HEK293 (cell line): Measurements from ENCODE around the gene TBC1D17.
A peak's percentile ranks its signal among the peaks of the same experiment; 100 is the strongest.

Source experiments
- CTCF ChIA-PET: fragments of 350-600 bp; formaldehyde crosslinking; extraction: SDS; loops from one replicate; lab custom pipeline; 2021; ENCODE audit warnings: antibody characterized with exemption; lab: Yijun Ruan, JAX
- POLR2A ChIA-PET: fragments of 300-600 bp; formaldehyde crosslinking; extraction: SDS; loops from one replicate; lab custom pipeline; 2020; ENCODE audit warnings: antibody characterized with exemption, inconsistent platforms; lab: Yijun Ruan, JAX
- H3K27ac ChIP-seq: fragments of 200-500 bp; sonication (Bioruptor generic); 2 replicates; pipeline ENCODE4 v1.5.1; 2014; ENCODE audit warnings: low read depth, low read length, control low read depth, inconsistent platforms; ENCODE audit errors: extremely low read depth
- H3K36me3 ChIP-seq, 2 experiments: fragments of 200-500 bp in 1 of 2; sonication (Bioruptor generic) in 1 of 2; 1 replicate in 1 of 2; 2 replicates in 1 of 2; pipeline ENCODE4 v1.5.1; 2014 to 2017; ENCODE audit warnings: inconsistent platforms in 2 of 2, low read length in 2 of 2; ENCODE audit not compliant: control insufficient read depth in 2 of 2, insufficient read depth in 1 of 2
- H3K4me1 ChIP-seq: fragments of 200-500 bp; sonication (Bioruptor generic); 2 replicates; pipeline ENCODE4 v1.5.1; 2014; ENCODE audit warnings: mild to moderate bottlenecking, low read length, inconsistent platforms; ENCODE audit not compliant: control insufficient read depth, insufficient read depth
- H3K4me3 ChIP-seq: 2 replicates; pipeline ENCODE4 v1.5.1; 2011; ENCODE audit warnings: low read depth, mild to moderate bottlenecking, control low read depth, low read length, moderate library complexity
- H3K9me3 ChIP-seq: fragments of 200-500 bp; sonication (Bioruptor generic); 2 replicates; pipeline ENCODE4 v1.5.1; 2014; ENCODE audit warnings: low read depth, low read length, inconsistent platforms; ENCODE audit not compliant: control insufficient read depth, insufficient read depth
- GLIS2 ChIP-seq: fragments of 450-650 bp; formaldehyde crosslinking; IDR thresholded peaks from 2 replicates; pipeline ENCODE4 v1.5.1; 2016; ENCODE audit warnings: missing biosample characterization, missing genetic modification characterization
- KLF1 ChIP-seq: fragments of 450-650 bp; formaldehyde crosslinking; IDR thresholded peaks from 2 replicates; pipeline ENCODE4 v1.5.1; 2016; ENCODE audit warnings: missing biosample characterization, missing genetic modification characterization
- MZF1 ChIP-seq: fragments of 450-650 bp; formaldehyde crosslinking; IDR thresholded peaks from 2 replicates; pipeline ENCODE4 v1.5.1; 2017; ENCODE audit warnings: missing biosample characterization, missing genetic modification characterization, borderline replicate concordance
- SCRT1 ChIP-seq: fragments of 450-650 bp; formaldehyde crosslinking; IDR thresholded peaks from 2 replicates; pipeline ENCODE4 v1.5.1; 2016; ENCODE audit warnings: missing biosample characterization, missing genetic modification characterization, borderline replicate concordance
- SCRT2 ChIP-seq: fragments of 450-650 bp; formaldehyde crosslinking; IDR thresholded peaks from 2 replicates; pipeline ENCODE4 v1.5.1; 2016; ENCODE audit warnings: missing biosample characterization, missing genetic modification characterization
- ZFP69B ChIP-seq: fragments of 450-650 bp; formaldehyde crosslinking; IDR thresholded peaks from 2 replicates; pipeline ENCODE4 v1.5.1; 2016; ENCODE audit warnings: missing biosample characterization, missing genetic modification characterization
- ZNF24 ChIP-seq: fragments of 450-650 bp; formaldehyde crosslinking; IDR thresholded peaks from 2 replicates; pipeline ENCODE4 v1.5.1; 2016; ENCODE audit warnings: missing biosample characterization, missing genetic modification characterization
- ZNF701 ChIP-seq: fragments of 450-650 bp; formaldehyde crosslinking; IDR thresholded peaks from 2 replicates; pipeline ENCODE4 v1.5.1; 2016; ENCODE audit warnings: missing biosample characterization, missing genetic modification characterization
- TF ChIP-seq, protein P1 (sequence below): fragments of 450-650 bp; formaldehyde crosslinking; IDR thresholded peaks from 2 replicates; pipeline ENCODE4 v1.5.1; 2016; ENCODE audit warnings: missing biosample characterization, missing genetic modification characterization
- TF ChIP-seq, protein P2 (sequence below): fragments of 450-650 bp; formaldehyde crosslinking; IDR thresholded peaks from 2 replicates; pipeline ENCODE4 v1.5.1; 2016; ENCODE audit warnings: missing biosample characterization, missing genetic modification characterization
- TF ChIP-seq, protein P3 (sequence below): fragments of 450-650 bp; formaldehyde crosslinking; IDR thresholded peaks from 2 replicates; pipeline ENCODE4 v1.5.1; 2016; ENCODE audit warnings: missing biosample characterization, missing genetic modification characterization
- TF ChIP-seq, protein P4 (sequence below): fragments of 450-650 bp; formaldehyde crosslinking; IDR thresholded peaks from 2 replicates; pipeline ENCODE4 v1.5.1; 2017; ENCODE audit warnings: missing biosample characterization, missing genetic modification characterization
- TF ChIP-seq, protein P5 (sequence below): fragments of 450-650 bp; formaldehyde crosslinking; IDR thresholded peaks from 2 replicates; pipeline ENCODE4 v1.5.1; 2017; ENCODE audit warnings: missing biosample characterization, missing genetic modification characterization
- TF ChIP-seq, protein P6 (sequence below): fragments of 450-650 bp; formaldehyde crosslinking; IDR thresholded peaks from 2 replicates; pipeline ENCODE4 v1.5.1; 2016; ENCODE audit warnings: missing biosample characterization, missing genetic modification characterization

TBC1D17 gene

DNA sequence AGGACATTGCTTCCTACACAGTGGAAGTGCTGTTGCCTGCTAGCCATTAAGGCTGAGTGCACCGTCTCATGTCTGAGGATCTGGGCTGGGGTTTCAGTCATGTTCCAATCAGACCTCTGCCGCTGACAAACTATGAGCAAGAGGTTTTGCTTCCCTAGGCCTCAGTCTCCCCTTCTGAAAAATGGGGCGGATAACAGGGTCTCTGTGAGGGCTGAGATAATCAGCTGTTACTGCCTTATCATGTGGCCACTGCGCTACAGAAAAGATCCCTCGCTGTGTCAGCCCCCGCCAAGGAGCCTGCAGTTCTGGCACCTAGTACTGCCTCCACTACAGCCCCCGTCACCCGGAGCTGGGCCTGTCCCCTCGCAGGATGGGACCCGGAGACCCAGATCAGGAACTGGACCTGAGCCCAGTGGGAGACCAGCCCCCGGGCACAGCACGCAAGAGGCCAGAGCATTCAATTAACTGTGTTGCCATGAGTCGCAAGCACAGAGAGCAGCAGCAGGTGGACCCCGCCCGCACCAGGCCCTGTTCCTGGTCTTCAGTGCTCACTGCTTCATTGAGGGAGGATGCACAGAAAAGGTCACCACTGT is 7.1 kb upstream of the TBC1D17 start:
- ChIA-PET POLR2A (interaction anchor here (0.9 kb wide), 1 partner anchor 59 kb away, joined by 4 read pairs; the partner anchor contains the start of gene NUP62), CTCF (no interaction called here)
- Histone ChIP-seq H3K4me3 (peak overlapping the region; percentile 40), H3K36me3 (peaks cover 0 to 25% of the 10 kb centered on the region in 2 experiments; a peak in 2 of 3 replicates), H3K4me1 (peaks cover 27% of the 10 kb centered on the region), H3K27ac (peak overlapping the region; percentile 92), H3K9me3 (no peaks in the 10 kb centered on the region)
- TF ChIP-seq, protein P1, sequence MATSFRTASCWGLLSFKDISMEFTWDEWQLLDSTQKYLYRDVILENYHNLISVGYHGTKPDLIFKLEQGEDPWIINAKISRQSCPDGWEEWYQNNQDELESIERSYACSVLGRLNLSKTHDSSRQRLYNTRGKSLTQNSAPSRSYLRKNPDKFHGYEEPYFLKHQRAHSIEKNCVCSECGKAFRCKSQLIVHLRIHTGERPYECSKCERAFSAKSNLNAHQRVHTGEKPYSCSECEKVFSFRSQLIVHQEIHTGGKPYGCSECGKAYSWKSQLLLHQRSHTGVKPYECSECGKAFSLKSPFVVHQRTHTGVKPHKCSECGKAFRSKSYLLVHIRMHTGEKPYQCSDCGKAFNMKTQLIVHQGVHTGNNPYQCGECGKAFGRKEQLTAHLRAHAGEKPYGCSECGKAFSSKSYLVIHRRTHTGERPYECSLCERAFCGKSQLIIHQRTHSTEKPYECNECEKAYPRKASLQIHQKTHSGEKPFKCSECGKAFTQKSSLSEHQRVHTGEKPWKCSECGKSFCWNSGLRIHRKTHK: no peak
- TF ChIP-seq SCRT1: peak; percentile 30; the same call in 1 of the 2 replicates
- peak; percentile 83 for TF ChIP-seq ZFP69B (tag by site-specific recombination)
- TF ChIP-seq, protein P2, sequence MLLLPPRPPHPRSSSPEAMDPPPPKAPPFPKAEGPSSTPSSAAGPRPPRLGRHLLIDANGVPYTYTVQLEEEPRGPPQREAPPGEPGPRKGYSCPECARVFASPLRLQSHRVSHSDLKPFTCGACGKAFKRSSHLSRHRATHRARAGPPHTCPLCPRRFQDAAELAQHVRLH (tag by site-specific recombination): 0 out of 2 replicates have a peak, but pooled peaks have one; percentile 6
- TF ChIP-seq, protein P3, sequence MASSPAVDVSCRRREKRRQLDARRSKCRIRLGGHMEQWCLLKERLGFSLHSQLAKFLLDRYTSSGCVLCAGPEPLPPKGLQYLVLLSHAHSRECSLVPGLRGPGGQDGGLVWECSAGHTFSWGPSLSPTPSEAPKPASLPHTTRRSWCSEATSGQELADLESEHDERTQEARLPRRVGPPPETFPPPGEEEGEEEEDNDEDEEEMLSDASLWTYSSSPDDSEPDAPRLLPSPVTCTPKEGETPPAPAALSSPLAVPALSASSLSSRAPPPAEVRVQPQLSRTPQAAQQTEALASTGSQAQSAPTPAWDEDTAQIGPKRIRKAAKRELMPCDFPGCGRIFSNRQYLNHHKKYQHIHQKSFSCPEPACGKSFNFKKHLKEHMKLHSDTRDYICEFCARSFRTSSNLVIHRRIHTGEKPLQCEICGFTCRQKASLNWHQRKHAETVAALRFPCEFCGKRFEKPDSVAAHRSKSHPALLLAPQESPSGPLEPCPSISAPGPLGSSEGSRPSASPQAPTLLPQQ (tag by site-specific recombination): 0 out of 2 replicates have a peak, but pooled peaks have one; percentile 77
- peak; percentile 79 for TF ChIP-seq SCRT2
- TF ChIP-seq KLF1 (tag by site-specific recombination): peak; percentile 32; the same call in 1 of the 2 replicates
- TF ChIP-seq, protein P4, sequence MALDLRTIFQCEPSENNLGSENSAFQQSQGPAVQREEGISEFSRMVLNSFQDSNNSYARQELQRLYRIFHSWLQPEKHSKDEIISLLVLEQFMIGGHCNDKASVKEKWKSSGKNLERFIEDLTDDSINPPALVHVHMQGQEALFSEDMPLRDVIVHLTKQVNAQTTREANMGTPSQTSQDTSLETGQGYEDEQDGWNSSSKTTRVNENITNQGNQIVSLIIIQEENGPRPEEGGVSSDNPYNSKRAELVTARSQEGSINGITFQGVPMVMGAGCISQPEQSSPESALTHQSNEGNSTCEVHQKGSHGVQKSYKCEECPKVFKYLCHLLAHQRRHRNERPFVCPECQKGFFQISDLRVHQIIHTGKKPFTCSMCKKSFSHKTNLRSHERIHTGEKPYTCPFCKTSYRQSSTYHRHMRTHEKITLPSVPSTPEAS (tag by site-specific recombination): 0 out of 2 replicates have a peak, but pooled peaks have one; percentile 5
- no peak for TF ChIP-seq ZNF701
- TF ChIP-seq ZNF24 (tag by site-specific recombination): 0 out of 2 replicates have a peak, but pooled peaks have one; percentile 23
- no peak for TF ChIP-seq MZF1 (tag by site-specific recombination)
- TF ChIP-seq, protein P5, sequence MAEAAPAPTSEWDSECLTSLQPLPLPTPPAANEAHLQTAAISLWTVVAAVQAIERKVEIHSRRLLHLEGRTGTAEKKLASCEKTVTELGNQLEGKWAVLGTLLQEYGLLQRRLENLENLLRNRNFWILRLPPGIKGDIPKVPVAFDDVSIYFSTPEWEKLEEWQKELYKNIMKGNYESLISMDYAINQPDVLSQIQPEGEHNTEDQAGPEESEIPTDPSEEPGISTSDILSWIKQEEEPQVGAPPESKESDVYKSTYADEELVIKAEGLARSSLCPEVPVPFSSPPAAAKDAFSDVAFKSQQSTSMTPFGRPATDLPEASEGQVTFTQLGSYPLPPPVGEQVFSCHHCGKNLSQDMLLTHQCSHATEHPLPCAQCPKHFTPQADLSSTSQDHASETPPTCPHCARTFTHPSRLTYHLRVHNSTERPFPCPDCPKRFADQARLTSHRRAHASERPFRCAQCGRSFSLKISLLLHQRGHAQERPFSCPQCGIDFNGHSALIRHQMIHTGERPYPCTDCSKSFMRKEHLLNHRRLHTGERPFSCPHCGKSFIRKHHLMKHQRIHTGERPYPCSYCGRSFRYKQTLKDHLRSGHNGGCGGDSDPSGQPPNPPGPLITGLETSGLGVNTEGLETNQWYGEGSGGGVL (tag by site-specific recombination): no peak

DNA sequence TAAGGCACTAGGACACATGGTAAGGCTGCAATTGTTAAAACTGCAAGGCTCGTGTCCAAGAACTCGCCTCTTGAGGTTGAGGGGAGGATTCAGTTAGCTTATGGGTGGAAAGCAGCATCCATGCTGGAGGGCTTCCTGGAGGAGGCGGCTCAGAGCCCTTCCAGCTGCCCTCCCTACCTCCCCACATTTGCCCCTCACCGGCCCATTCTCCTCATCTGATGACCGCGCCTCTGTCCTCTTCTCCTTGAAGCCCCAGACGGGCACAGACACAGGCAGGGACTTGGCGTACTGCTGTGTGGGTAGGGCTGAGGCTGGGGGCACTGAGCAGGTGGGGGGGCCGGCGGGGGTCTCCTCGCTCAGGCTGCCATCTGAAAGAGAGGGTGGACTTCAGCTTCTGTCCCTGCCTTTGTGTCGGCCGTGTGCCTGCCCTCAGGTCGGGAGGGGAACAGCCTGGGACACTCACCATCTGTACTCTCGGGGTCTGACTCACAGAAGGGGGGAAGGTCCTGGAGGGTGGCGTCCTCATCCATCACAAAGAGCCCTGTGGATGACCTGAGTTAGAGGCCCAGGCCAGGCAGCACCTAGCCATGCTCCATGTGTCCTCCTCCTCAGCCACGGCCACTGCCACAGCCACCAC is 6.0 kb upstream of the TBC1D17 start:
- Histone ChIP-seq H3K9me3 (no peaks in the 10 kb centered on the region), H3K27ac (no peak overlapping the region)
- CTCF ChIA-PET: interaction anchor here (0.6 kb wide), 2 partner anchors 11 to 69 kb away, joined by 3 read pairs; no protein-coding TSS in a partner anchor
- TF ChIP-seq, protein P6, sequence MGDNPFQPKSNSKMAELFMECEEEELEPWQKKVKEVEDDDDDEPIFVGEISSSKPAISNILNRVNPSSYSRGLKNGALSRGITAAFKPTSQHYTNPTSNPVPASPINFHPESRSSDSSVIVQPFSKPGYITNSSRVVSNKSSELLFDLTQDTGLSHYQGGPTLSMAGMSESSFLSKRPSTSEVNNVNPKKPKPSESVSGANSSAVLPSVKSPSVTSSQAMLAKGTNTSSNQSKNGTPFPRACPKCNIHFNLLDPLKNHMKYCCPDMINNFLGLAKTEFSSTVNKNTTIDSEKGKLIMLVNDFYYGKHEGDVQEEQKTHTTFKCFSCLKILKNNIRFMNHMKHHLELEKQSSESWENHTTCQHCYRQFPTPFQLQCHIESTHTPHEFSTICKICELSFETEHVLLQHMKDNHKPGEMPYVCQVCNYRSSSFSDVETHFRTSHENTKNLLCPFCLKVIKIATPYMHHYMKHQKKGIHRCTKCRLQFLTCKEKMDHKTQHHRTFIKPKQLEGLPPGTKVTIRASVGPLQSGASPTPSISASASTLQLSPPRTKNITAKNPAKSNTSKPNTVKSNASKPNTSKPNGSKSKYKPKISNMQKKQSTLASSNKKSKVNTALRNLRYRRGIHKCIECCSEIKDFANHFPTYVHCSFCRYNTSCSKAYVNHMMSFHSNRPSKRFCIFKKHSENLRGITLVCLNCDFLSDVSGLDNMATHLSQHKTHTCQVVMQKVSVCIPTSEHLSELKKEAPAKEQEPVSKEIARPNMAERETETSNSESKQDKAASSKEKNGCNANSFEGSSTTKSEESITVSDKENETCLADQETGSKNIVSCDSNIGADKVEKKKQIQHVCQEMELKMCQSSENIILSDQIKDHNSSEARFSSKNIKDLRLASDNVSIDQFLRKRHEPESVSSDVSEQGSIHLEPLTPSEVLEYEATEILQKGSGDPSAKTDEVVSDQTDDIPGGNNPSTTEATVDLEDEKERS (tag by site-specific recombination): no peak
- 0 out of 2 replicates have a peak, but pooled peaks have one; percentile 15 for TF ChIP-seq GLIS2 (tag by site-specific recombination)
- TF ChIP-seq, all 188 proteins: peak for 1
- peaks cover 20% of the 10 kb centered on the region for H3K4me1 ChIP-seq
- H3K36me3 ChIP-seq: peaks cover 0 to 25% of the 10 kb centered on the region in 2 experiments; a peak in 1 of 3 replicates
- no peak overlapping the region for H3K4me3 ChIP-seq
- POLR2A ChIA-PET: no interaction called here
